Lower leg skin (tissue), 4 donors: ENCODE results near the gene KAT2B. TPM values are rescaled to one million over a fixed set of nuclear protein-coding genes. Genes with fewer than 3 reads are reported as not detected.

ENCODE experiments used
- DNase-seq, 2 donors: peaks; one replicate each; pipeline ENCODE4 v3.0.0-alpha.2; 2019; ENCODE audit warnings: low spot score in 2 of 2
- H3K4me3 ChIP-seq: fragments of 200-600 bp; sonication (generic); 2 replicates; pipeline ENCODE4 v1.5.1; 2017; ENCODE audit warnings: mild to moderate bottlenecking, low read depth; ENCODE audit not compliant: poor library complexity, severe bottlenecking
- POLR2A ChIP-seq, 2 donors: fragments of 450-650 bp; IDR thresholded peaks; one replicate each; pipeline ENCODE4 v1.6.1; 2016 to 2017; ENCODE audit warnings: antibody characterized with exemption in 2 of 2, mild to moderate bottlenecking in 1 of 2, moderate library complexity in 1 of 2
- WGBS, 2 donors: methylation state at CpG; one replicate each; pipeline ENCODE4 v1.1.5; 2018; 5-methylcytosine and 5-hydroxymethylcytosine counted together
- intact Hi-C: fragments of 100-400 bp; cut with DNase I; formaldehyde crosslinking; loops from one replicate; pipeline ENCODE4 v1.15.0; 2023; ENCODE audit warnings: low total_unique reads
- total RNA-seq, 4 donors: library from RNA; depleted of rRNA; stranded (reverse); fragments of >200 nt; gene quantifications; one replicate each; pipeline ENCODE4 v1.1.0, GENCODE V29; 2016
- TF ChIP-seq, protein P1 (sequence below), 3 donors: fragments of 450-650 bp; IDR thresholded peaks; one replicate each; pipeline ENCODE4 v1.5.1; 2016; ENCODE audit warnings: antibody characterized with exemption in 3 of 3, mild to moderate bottlenecking in 3 of 3, moderate library complexity in 2 of 3

KAT2B gene
- total RNA-seq, 4 donors from 2014 or later = 29.2 to 38.8 (median 31.0) TPM

DNA sequence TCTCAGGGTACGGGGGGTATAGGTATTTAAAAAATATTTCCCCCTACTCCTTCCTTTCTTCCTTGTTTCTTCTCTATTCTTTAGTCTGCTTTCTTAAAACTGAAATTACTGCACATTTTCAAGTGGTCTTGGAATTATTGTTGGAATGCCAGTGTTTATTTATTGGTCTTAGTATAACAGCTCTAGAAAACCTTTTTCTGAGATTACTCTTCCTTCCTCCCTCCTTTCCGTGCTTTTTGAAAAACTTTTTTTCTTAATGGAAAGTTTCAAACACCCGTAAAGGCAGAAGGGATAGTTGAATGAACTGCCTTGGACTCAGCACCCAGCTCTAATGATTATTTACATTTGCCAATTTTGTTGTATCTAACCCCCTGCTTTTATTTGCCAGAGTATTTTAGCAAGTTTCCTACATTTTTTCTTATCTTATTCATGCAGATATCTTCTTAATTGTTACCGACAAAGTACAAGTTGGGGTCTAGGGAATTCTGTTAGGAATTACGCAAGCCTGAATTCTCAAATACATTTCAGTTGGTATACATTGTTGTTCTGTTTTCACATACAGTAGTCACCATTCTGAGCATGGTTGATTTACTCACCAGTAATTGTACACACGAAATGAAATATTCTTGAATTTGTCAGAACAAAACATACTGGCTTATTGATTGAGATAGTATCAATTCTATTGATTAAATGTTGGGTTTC, 36.2 kb downstream of the KAT2B start:
- no peak for DNase-seq
- no peak overlapping the region for H3K4me3 ChIP-seq
- WGBS, 2 donors = 86 to 87% methylated on average over 6 of the region's 6 CpGs
- TF ChIP-seq, protein P1, sequence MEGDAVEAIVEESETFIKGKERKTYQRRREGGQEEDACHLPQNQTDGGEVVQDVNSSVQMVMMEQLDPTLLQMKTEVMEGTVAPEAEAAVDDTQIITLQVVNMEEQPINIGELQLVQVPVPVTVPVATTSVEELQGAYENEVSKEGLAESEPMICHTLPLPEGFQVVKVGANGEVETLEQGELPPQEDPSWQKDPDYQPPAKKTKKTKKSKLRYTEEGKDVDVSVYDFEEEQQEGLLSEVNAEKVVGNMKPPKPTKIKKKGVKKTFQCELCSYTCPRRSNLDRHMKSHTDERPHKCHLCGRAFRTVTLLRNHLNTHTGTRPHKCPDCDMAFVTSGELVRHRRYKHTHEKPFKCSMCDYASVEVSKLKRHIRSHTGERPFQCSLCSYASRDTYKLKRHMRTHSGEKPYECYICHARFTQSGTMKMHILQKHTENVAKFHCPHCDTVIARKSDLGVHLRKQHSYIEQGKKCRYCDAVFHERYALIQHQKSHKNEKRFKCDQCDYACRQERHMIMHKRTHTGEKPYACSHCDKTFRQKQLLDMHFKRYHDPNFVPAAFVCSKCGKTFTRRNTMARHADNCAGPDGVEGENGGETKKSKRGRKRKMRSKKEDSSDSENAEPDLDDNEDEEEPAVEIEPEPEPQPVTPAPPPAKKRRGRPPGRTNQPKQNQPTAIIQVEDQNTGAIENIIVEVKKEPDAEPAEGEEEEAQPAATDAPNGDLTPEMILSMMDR (IDR thresholded peaks at IDR 0.05) = no peak
- no peak for TF ChIP-seq POLR2A (IDR thresholded peaks at IDR 0.05)
- intact Hi-C loops = no loop called here

DNA sequence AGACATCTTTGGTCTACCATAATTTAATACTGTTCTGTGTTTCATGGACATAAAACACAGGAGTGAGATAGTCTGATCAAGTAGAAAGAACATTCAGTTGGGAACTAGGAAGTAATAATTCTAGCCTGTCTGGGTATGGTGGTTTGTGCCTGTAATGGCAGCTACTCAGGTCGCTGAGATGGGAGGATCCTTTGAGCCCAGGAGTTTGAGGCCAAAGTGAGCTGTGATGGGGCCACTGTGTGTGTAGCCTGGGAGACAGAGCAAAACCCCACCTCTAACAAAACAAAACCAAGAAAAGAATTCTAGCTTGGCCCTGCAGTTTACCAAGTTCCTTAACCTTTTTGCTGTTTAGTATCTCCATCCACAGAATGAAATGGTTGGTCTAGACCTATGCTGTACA, 36.8 kb downstream of the KAT2B start:
- 88% methylated on average over 1 of the region's 1 CpG for WGBS, 2 donors
- no peak for DNase-seq
- intact Hi-C loops = no loop called here
- no peak for TF ChIP-seq POLR2A (IDR thresholded peaks at IDR 0.05)
- TF ChIP-seq, protein P1 (IDR thresholded peaks at IDR 0.05) = no peak
- no peak overlapping the region for H3K4me3 ChIP-seq

DNA sequence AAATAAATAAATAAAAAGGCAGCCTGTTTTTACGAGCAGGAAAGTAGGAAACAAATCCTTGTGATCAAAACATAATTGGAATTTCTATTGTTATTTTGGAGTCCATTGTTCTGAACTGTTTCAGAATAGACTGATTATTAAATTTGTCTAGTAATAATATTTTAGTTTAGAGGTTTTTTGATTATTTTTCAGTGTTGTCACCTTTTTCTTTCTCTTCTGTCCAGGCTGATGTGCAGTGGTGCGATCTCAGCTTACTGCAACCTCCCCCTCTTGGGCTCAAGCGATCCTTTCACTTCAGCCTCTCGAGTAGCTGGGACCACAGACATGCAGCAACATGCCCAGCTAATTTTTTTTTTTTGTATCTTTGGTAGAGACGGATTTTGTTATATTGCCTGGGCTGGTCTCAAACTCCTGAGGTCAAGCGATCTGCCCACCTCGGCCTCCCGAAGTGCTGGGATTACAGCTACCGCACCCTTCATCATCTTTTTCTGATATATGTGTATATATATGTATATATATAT, 38.0 kb downstream of the KAT2B start:
- TF ChIP-seq POLR2A (IDR thresholded peaks at IDR 0.05) = no peak
- TF ChIP-seq, protein P1 (IDR thresholded peaks at IDR 0.05) = no peak
- DNase-seq = no peak
- H3K4me3 ChIP-seq = no peak overlapping the region
- intact Hi-C loops = no loop called here
- WGBS, 2 donors = 89 to 93% methylated on average over 9 of the region's 9 CpGs

DNA sequence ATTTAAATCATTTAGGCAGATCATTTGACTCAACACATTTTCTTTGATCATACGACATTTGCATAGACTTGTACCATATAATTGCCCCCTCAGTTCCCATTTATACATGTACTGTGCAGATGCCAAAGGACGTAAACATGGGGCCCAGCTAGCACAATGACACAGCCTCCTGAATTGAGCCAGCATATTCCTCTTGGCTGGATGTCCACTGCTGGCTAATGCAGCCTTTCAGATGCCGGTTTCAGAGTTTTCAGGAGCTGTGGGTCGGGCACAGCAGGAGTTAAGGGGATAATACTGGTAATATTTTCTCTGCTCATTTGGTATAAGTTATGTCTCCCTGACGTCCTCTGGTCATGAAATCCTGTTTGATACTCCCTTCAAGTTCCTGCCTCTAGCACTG, 39.4 kb downstream of the KAT2B start:
- no peak for DNase-seq
- intact Hi-C loops = no loop called here
- no peak for TF ChIP-seq POLR2A (IDR thresholded peaks at IDR 0.05)
- TF ChIP-seq, protein P1 (IDR thresholded peaks at IDR 0.05) = no peak
- 80 to 91% methylated on average over 5 of the region's 5 CpGs for WGBS, 2 donors
- no peak overlapping the region for H3K4me3 ChIP-seq

DNA sequence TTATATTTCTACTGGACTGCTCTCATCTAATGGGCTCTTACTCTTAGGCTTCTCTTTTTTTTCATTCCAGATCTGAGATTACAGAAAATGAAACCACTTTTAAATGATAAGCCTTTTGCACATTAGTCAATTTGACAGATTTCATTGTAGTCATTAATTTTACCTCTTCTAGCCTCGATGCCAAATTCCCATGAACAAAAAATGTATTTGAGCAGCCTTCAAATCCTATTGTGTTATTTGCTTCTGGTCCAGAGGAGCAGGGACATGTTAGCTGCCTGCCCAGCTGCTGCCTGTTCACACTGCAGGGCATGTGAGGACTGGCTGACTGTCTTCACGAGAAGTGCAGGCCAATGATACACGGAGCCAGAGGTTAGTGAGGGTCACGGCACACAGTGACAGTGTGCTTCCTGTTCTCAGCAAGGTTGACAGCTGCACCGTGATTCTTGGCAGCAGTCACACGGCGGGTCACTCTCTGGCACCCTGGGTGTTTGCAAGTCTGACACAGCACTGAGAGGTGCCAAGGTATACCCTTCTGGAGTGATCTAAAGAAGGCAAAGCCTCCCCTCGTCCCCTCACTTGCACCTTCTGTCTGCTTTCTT, 40.8 kb downstream of the KAT2B start:
- H3K4me3 ChIP-seq = no peak overlapping the region
- intact Hi-C loops = no loop called here
- peak; percentile 43 to 91 for DNase-seq
- 16 to 17% methylated on average over 8 of the region's 8 CpGs for WGBS, 2 donors
- TF ChIP-seq, protein P1 (IDR thresholded peaks at IDR 0.05) = no peak
- TF ChIP-seq POLR2A (IDR thresholded peaks at IDR 0.05) = no peak
